Bladder microvascular endothelial cell (primary cell): ENCODE measurements around the gene PTMA. TPM values are rescaled to one million over a fixed set of nuclear protein-coding genes. Genes with fewer than 3 reads are reported as not detected.

Experiments
- total RNA-seq: library from RNA; depleted of rRNA; stranded (reverse); fragments of >200 nt; gene quantifications from 2 replicates; pipeline ENCODE4 v1.2.3, GENCODE V29; 2014

The PTMA gene
- total RNA-seq: 903 and 1,986 TPM in 2 replicates

GRCh38 chr2:231707927-231708772 is at the start of gene PTMA:
PTMA (plus strand) TSS chr2:231708525; CDS start chr2:231708707, 182 bp downstream.

Other genes starting within 250 kb of the PTMA start
- 108 and 318 TPM in 2 replicates for gene NCL, start 244.0 kb upstream of the PTMA start, total RNA-seq
- gene NMUR1, start 178.1 kb upstream of the PTMA start, total RNA-seq: not detected in 2 replicates
- not detected in 2 replicates for gene TEX44, start 115.7 kb upstream of the PTMA start, total RNA-seq
- gene PDE6D, start 72.8 kb downstream of the PTMA start, total RNA-seq: 16.4 and 21.0 TPM in 2 replicates
- 8.3 and 26.3 TPM in 2 replicates for gene COPS7B, start 77.9 kb downstream of the PTMA start, total RNA-seq
- gene NPPC, start 217.9 kb downstream of the PTMA start, total RNA-seq: 0.16 TPM in 1 of 2 replicates, not detected in the other